GM10847 (cell line): ENCODE measurements around the gene ACOXL.
A peak's percentile ranks its signal among the peaks of the same experiment; 100 is the strongest.

Experiments used
- POLR2A ChIP-seq: IDR thresholded peaks from 2 replicates; pipeline ENCODE4 v1.6.1; 2011; ENCODE audit not compliant: insufficient read length; ENCODE audit errors: extremely low read depth

Gene ACOXL

GRCh38 chr2:111117598-111118480, 385.5 kb downstream of the ACOXL start:
- TF ChIP-seq POLR2A = no peak

DNA sequence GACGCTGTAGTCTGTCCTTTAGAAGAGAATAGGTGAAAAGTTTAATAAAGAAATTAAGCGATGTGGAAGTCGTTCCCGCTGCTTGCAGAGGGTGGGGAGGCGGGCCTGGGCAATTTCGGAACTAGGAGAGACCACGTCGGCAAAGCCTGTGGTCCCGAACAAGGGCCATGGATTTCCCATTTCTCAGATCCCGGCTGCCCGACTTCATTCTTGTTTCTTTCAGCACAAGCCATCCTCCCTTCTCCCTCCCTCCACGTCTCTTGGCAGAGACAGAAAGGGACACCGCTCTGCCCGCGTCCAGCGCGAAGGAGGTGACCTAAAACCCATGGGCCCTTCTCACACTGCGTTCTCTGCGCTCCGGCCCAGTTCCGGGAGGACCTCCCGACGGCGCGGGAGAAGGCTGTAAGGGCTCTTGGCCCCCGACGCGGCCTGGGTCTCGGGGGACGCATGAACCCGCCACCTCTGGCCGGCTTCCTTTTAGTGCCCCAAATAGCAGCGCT, 386.2 kb downstream of the ACOXL start:
- TF ChIP-seq POLR2A = no peak

GRCh38 chr2:111118981-111119821, 386.8 kb downstream of the ACOXL start:
- no peak for TF ChIP-seq POLR2A

DNA sequence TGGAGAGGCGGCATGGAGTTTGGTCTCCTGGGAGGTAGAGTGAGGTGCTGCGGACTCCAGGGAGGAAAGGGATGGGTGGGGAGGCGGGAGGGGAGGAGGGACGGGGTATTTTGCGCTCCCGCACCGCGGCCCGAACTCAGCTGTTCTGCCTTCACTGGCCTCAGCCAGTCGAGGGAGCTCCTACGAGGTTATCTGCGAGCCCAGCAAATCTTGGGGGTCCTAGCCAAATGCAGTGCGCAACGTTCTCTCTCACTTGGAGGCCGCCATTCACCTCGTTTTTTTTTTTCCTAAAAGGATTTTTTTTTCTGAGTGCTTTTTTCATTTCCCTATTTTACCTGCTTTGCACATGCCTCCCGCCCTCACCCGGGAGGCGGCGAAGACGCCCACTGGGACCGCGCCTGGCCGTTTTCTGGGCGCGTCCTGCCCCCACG, 387.5 kb downstream of the ACOXL start:
- TF ChIP-seq POLR2A = no peak

- TF ChIP-seq POLR2A = peak; percentile 71
Observed at GRCh38 chr2:111120253-111121027, 388.1 kb downstream of the ACOXL start, which contains the start of gene BCL2L11. Gene BCL2L11 (plus strand): TSS chr2:111120914. CDS start chr2:111123746, 2,832 bp downstream.

DNA sequence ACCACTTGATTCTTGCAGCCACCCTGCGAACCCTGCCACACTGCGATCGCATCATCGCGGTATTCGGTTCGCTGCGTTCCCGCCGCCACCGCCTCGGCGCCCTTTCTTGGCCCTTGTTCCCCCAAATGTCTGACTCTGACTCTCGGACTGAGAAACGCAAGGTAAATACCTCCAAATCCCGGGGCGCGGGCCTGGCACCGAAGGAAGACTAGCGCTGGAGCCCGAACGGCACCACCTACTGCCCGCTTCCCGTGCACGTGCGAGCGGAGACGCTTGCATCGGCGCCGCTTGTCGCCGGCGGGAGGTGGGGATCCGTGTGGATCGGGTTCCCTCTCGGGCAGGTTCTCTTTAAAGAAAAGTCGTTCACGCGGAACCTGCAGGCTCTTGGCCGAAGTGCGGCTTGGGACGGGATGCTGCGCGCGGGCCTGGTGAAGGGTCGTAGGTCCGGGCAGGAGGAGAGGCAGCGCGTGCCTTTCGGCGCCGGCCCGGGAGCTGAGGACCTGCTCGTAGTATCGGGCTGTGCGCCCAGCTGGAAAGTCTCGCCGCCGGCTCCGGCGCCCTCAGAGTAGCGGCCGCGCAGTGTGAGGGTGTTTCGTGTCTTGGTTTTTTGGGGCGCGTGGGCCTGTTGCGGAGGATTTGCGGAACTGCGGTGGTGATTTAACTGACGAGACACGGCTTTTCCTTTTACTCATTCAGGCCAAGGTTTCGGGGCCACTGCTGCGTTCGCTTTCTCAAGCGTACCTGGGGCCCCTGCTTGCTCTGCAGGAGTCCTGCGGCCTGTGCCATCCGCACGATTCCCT, 388.9 kb downstream of the ACOXL start:
- TF ChIP-seq POLR2A = no peak

- TF ChIP-seq POLR2A = no peak
Observed at GRCh38 chr2:111121828-111122630, 389.7 kb downstream of the ACOXL start.

DNA sequence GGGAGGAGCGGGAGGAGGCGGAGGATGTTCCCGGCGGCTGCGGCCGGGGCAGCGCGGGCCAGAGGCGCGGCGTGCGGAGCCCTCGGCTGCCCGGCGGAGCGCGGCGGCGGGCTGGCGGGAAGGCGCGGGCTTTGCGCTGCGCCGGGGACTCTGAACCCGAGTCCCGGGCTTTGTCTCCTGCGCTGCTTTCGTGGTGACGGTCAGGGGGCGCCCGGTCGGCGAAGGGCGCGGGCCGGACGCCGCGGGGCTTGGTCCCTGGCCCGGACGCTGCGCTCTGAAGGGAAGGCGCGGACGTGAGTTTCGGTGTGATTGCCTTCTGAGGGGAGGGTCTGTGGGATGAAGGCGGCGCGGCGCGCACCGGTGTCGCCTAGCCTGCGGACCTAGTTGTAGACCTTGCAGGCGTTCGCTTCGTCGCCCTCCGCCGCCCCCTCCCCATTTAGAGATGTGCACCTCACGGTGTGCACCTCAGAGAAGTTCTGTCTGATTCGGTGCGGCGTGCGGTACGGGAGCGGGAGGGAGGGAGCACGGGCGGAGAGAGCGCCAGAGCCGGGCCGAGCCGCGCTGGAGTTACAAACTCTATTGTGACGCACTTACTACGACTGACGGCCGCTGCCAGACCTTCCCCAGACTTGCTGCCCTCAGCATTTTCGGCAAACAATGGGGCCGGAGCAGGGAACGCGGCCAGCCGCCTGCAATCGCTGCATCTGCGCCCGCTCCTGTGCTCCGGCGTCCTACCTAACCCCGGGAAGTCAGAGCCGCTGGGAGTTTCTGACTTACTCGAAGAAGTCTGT, 390.5 kb downstream of the ACOXL start:
- no peak for TF ChIP-seq POLR2A

- TF ChIP-seq POLR2A = no peak
Observed at GRCh38 chr2:111123751-111124150, 391.4 kb downstream of the ACOXL start.

GRCh38 chr2:111126581-111126980, 394.2 kb downstream of the ACOXL start:
- no peak for TF ChIP-seq POLR2A

DNA sequence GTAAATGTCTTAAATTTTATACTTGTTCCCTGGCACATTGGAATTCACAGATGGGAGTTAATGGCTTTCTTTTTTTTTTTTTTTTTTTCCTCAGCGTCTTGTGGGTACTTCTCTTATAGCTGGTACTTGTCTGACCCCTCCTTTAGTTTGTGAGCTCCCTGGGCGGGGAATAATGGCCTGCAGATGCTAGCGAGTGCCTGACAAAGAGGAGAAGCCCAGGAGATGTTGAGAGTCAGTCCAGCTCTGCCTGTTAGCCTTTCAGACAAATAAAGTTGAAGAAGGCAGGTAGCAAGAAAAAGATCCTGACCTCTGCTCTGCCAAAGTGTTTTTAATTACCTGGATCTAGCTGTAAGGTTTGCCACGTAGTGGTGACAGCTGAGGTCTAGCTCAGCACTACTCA, 395.0 kb downstream of the ACOXL start:
- no peak for TF ChIP-seq POLR2A

DNA sequence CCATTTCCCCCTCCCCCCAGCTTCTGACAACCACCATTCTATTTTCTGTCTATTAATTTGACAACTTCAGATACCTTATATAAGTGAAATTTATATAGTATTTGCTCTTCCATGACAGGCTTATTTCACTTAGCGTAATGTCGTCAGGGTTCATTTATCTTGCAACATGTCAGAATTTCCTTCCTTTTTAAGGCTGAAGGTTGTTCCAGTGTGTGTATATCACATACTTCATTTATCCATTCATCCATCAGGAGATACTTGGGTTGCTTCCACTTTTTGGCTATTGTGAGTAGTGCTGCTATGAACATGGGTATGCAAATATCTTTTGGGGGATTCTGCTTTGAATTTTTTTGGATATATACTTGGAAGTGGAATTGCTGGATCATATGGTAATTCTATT, 395.7 kb downstream of the ACOXL start:
- no peak for TF ChIP-seq POLR2A

DNA sequence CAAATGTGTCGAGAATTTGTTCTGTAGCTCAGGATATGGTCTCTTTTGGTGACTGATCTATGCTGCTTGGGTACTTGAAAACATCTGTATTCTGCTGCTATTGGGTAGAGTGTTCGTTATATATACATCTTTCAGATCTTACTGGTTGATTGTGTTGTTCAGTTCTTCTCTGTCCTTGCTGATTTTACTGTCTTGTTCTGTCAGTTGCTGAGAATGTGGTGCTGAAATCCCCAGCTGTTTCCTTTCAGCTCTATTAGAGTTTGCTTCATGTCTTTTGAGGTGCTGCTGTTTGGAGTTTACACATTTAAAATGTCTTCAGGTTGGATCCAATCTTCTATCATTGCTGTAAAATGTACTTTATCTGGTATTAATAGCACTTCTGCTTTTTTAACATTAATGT, 401.2 kb downstream of the ACOXL start:
- no peak for TF ChIP-seq POLR2A

- no peak for TF ChIP-seq POLR2A
Observed at GRCh38 chr2:111134055-111134454, 401.7 kb downstream of the ACOXL start.
